ENCODE results near the gene CD81.

The CD81 gene

DNA sequence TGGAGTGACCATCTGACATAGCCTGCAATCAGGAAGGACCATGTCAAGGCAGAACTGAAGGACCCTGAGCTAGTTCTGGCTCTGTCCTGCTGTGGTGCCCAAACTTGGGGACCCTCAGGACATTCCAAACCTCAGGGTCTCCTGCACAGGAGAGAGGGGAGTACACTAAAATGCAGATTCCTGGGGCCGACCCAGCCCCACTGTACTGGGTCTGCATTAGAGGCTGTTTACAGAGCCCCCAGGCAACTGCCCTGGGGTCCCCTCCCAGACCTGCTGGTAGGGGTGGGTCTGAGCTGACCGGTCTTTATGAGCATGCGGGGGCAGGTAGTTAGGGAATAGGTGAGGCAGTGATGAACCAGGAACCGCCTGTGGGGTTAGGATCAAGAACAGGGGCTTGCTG, 60.4 kb downstream of the CD81 start:
- DNase-seq, result no peak
- H3K27ac ChIP-seq, result no peak overlapping the region
- TF ChIP-seq, protein P1, sequence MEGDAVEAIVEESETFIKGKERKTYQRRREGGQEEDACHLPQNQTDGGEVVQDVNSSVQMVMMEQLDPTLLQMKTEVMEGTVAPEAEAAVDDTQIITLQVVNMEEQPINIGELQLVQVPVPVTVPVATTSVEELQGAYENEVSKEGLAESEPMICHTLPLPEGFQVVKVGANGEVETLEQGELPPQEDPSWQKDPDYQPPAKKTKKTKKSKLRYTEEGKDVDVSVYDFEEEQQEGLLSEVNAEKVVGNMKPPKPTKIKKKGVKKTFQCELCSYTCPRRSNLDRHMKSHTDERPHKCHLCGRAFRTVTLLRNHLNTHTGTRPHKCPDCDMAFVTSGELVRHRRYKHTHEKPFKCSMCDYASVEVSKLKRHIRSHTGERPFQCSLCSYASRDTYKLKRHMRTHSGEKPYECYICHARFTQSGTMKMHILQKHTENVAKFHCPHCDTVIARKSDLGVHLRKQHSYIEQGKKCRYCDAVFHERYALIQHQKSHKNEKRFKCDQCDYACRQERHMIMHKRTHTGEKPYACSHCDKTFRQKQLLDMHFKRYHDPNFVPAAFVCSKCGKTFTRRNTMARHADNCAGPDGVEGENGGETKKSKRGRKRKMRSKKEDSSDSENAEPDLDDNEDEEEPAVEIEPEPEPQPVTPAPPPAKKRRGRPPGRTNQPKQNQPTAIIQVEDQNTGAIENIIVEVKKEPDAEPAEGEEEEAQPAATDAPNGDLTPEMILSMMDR (IDR thresholded peaks at IDR 0.05), result no peak
- H3K4me3 ChIP-seq, result no peak overlapping the region
- no peaks in the 10 kb centered on the region for H3K36me3 ChIP-seq
- no peaks in the 10 kb centered on the region for H3K4me1 ChIP-seq
- H3K27me3 ChIP-seq, result peaks cover 0 to 51% of the 10 kb centered on the region in 2 donors
- H3K9me3 ChIP-seq, result no peaks in the 10 kb centered on the region
- intact Hi-C loops (cut with DNase I; ENCODE audit: low total_unique reads), result no loop called here

DNA sequence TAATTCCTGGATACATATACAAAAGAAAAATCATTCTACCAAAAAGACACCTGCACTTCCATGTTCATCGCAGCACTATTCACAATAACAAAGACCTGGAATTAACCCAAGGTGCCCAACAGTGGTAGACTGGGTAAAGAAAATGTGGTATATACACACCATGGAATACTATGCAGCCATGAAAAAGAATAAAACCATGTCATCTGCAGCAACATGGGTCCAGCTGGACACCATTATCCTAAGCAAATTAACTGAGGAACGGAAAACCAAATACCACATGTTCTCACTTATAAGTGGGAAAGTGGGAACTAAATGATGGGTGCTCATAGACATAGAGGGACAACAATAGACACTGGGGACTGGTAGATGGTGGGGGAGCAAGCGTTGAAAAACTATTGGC, 62.7 kb downstream of the CD81 start:
- TF ChIP-seq, protein P1 (IDR thresholded peaks at IDR 0.05), result no peak
- no peak overlapping the region for H3K4me3 ChIP-seq
- H3K36me3 ChIP-seq, result no peaks in the 10 kb centered on the region
- no peaks in the 10 kb centered on the region for H3K9me3 ChIP-seq
- no peak for DNase-seq
- intact Hi-C loops (cut with DNase I; ENCODE audit: low total_unique reads), result no loop called here
- no peak overlapping the region for H3K27ac ChIP-seq
- H3K4me1 ChIP-seq, result peaks cover 0 to 8% (median 3%) of the 10 kb centered on the region in 4 donors
- peaks cover 0 to 62% of the 10 kb centered on the region in 2 donors for H3K27me3 ChIP-seq

DNA sequence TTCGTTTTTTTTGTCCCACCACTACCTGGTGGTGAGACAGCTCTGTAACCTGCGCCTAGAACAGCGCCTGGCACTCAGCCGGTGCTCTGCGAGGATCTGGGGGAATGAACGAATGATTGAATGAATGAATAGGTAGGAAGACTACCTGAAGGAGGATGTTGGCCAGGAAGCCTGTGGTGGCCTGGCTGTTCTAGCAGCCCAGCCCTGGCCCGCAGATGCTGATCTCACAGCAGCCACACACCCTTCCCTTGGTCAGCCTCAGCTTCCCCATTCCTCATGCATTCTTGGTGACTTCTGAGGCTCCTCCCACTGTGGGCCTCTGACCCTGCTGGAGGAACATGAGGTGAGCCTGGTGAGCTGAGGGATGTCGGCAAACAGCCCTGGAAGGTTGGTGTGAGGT, 63.5 kb downstream of the CD81 start:
- Histone ChIP-seq H3K4me1 (peaks cover 0 to 15% (median 5%) of the 10 kb centered on the region in 4 donors), H3K9me3 (no peaks in the 10 kb centered on the region), H3K27me3 (peaks cover 0 to 66% of the 10 kb centered on the region in 2 donors), H3K27ac (no peak overlapping the region), H3K4me3 (no peak overlapping the region), H3K36me3 (no peaks in the 10 kb centered on the region)
- TF ChIP-seq, protein P1 (IDR thresholded peaks at IDR 0.05), result no peak
- intact Hi-C loops (cut with DNase I; ENCODE audit: low total_unique reads), result no loop called here
- peak in 1 of 2 donors; percentile 31 for DNase-seq

DNA sequence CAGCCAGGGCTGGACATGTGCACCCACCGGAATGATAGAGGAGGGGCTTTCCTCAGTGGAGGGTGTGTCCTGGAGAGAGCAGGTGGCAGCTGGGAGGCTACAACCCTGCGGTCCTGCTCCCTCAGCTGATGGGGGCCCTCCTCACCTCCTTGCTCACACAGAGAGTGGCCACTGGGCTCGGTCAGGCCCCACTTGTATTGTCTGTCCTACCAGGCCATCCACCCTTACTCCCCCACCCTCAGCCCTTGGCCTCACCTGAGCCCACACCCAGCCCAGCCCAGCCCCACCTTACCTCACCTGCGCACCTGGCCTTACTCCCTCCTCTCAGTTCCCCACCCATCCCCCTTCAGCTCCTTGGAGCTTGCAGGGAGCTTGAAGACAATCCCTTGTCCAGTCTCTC, 64.1 kb downstream of the CD81 start:
- H3K9me3 ChIP-seq, result no peaks in the 10 kb centered on the region
- no peak overlapping the region for H3K27ac ChIP-seq
- no peak overlapping the region for H3K4me3 ChIP-seq
- DNase-seq, result peak in 1 of 2 donors; percentile 57
- no peaks in the 10 kb centered on the region for H3K36me3 ChIP-seq
- TF ChIP-seq, protein P1 (IDR thresholded peaks at IDR 0.05), result no peak
- intact Hi-C loops (cut with DNase I; ENCODE audit: low total_unique reads), result no loop called here
- H3K4me1 ChIP-seq, result peaks cover 0 to 15% (median 7%) of the 10 kb centered on the region in 4 donors
- H3K27me3 ChIP-seq, result peaks cover 0 to 66% of the 10 kb centered on the region in 2 donors

DNA sequence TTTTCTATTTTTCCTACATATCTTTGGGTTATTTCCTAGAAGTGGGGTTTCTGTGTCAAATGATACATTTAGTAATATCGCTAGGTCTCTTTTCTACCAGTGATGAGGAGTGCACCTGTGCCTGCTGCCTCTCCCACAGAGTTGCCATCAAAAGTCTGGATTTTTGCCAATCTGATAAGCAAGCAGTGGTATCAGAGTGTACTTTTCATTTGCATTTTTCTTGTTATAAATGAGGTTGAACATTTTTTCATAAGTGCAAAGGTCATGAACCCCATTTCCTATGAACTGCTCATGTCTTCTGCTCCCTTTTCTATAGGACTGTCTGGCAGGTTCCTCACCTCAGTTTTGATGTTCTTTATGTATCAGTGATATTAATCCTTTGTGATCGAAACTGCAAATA, 65.5 kb downstream of the CD81 start:
- Histone ChIP-seq H3K36me3 (no peaks in the 10 kb centered on the region), H3K4me1 (peaks cover 0 to 22% (median 7%) of the 10 kb centered on the region in 4 donors), H3K4me3 (no peak overlapping the region), H3K9me3 (no peaks in the 10 kb centered on the region), H3K27ac (no peak overlapping the region), H3K27me3 (peaks cover 0 to 66% of the 10 kb centered on the region in 2 donors)
- TF ChIP-seq, protein P1 (IDR thresholded peaks at IDR 0.05), result no peak
- intact Hi-C loops (cut with DNase I; ENCODE audit: low total_unique reads), result no loop called here
- DNase-seq, result no peak

DNA sequence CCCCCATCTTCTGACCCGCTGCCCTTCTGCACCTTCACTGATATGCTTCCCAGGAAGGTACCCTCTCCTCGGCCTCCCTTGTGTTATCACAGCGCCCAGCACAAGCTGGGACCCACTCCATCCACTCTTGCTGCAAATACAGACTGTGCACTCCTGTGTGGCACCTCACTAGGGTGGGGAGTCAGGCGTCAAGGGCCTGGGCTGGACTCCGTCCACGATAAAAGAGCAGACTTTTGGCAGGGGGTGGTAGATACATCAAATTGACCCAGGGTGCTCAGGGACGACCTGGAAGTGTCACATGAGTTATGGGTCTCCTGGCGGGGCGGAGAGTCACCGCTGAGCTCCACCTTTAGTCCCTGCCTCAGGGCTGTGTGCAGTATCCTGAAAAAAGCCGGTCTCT, 66.3 kb downstream of the CD81 start:
- TF ChIP-seq, protein P1 (IDR thresholded peaks at IDR 0.05), result no peak
- H3K36me3 ChIP-seq, result no peaks in the 10 kb centered on the region
- H3K9me3 ChIP-seq, result no peaks in the 10 kb centered on the region
- peaks cover 0 to 22% (median 7%) of the 10 kb centered on the region in 4 donors for H3K4me1 ChIP-seq
- no peak overlapping the region for H3K27ac ChIP-seq
- no peak overlapping the region for H3K4me3 ChIP-seq
- peak in 1 of 2 donors; percentile 51 for DNase-seq
- intact Hi-C loops (cut with DNase I; ENCODE audit: low total_unique reads), result no loop called here
- H3K27me3 ChIP-seq, result peaks cover 0 to 75% of the 10 kb centered on the region in 2 donors
